Activated T-cell treated with anti-CD3 and anti-CD28 coated beads for 1 hour (primary cell): ENCODE data around the gene EIF1AX.
"Not testable (repeated sequence)": the region's sequence is repeated elsewhere in the genome, so short reads cannot be mapped to it uniquely, and the experiment has no call there.

Experiments used
- DNase-seq: peaks from one replicate; pipeline ENCODE4 v3.0.0-alpha.2; 2020; ENCODE audit warnings: low read depth

The EIF1AX gene

GRCh38 chrX:20126833-20127232 lies 14.8 kb downstream of the EIF1AX start:
- DNase-seq = not testable (repeated sequence)

GRCh38 chrX:20124964-20125363 lies 16.7 kb downstream of the EIF1AX start:
- no peak for DNase-seq

DNA sequence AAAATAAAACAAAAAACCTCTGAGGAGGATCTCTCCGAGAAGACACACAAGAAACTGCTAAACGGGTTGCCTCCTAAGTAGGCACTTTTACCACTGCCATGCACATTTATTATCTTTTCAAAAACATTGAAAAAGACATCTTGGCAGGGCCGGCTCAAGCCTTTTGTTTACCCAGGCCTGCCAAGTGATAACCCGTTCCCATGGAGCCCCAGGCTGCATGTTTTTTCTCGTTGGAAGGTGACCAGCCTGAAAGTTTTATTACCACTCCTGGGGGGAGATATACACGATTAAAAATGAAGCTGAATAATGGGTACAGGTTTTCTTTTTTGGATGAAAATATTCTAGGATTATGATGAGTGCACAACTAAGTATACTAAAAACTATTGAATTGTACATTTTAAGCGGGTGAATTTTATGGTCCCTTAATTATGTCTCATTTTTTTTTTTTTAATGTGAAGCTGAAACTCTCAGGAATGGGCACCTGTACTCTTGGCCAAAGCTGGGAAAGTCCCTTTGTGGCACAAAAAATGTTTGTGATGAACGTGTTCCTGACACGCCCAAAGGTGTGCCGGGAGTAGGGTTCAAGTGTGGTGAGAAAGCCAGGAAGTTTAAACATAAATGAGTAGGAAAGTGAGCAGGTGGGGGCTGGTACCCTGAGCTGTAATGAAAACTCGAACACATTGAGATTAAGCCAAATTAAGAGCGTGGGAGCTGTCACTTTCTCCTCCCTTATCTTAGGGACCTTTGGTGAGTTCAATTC lies 23.4 kb downstream of the EIF1AX start:
- DNase-seq = no peak

DNA sequence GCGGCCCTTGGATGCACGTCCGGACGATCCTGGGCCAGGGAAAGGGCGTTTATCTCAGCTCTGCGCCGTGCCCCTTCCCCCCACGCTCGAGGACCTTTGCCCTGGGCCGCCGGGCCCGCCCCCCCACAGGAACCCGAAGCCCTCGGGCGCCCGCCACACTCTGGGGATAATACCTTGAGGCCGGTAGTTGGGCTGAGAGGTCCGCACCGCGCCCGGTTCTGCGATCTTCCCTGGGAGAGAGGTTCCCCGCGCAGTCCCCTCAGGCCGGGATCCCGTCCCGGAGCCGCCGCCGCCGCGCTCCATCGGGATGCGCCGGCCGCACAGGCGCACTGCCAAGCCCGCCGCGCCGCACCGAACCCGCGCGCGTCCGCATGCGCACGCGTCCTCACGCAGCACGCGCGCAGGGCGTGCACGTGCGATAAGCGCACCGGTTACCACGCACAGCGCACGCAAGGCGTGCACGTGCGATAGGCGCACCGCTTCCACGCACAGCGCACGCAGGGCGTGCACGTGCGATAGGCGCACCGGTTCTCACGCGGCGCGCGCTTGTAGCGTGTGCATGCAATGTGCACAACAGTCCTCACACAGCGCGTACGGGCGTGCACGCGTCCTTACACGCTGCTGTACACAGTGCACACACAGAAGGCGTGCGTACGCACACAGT lies 24.9 kb downstream of the EIF1AX start, which contains the start of gene MAP7D2:
Gene MAP7D2, minus strand, starts transcription at position 331 of the 664 bp plus-strand sequence. Its CDS starts 28 bp downstream, at position 303.
- DNase-seq = no peak

- no peak for DNase-seq
Observed at GRCh38 chrX:20116087-20116576, 25.5 kb downstream of the EIF1AX start.

DNA sequence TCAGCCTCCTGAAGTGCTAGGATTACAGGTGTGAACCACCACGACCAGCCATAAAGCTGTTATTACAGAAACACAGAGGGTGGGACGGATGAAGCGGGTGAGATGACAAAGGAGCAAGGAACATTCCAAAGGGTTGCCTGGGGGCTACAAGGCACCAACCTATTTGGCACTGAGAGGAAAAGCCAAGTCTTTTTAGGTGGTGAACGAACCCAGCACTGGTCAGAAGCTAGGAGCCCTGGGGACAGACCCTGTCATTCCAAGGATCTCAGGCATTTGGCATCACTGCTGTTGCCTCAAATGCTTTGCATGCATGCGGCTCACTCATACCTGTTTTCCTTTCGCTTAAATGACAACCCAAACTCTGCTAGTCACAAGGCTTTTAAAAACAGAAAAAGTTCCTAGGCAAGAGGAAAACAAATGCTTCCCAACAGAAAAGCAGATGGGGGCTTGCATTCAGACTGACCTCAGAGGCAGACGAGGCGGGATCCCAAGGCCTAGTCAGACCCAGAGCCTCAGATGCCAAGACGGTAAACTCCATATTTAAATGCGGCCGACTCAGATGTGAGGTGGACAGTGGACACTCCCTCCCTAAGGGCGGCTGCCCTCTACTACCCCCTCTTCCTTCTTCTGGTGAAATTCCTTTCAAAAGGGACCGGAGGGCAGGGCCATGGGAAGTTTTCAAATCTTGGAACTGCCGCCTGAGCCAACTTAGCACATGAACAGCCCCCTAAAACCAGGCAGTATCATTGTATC lies 29.4 kb downstream of the EIF1AX start:
- no peak for DNase-seq

GRCh38 chrX:20111271-20111670 lies 30.4 kb downstream of the EIF1AX start:
- no peak for DNase-seq

DNA sequence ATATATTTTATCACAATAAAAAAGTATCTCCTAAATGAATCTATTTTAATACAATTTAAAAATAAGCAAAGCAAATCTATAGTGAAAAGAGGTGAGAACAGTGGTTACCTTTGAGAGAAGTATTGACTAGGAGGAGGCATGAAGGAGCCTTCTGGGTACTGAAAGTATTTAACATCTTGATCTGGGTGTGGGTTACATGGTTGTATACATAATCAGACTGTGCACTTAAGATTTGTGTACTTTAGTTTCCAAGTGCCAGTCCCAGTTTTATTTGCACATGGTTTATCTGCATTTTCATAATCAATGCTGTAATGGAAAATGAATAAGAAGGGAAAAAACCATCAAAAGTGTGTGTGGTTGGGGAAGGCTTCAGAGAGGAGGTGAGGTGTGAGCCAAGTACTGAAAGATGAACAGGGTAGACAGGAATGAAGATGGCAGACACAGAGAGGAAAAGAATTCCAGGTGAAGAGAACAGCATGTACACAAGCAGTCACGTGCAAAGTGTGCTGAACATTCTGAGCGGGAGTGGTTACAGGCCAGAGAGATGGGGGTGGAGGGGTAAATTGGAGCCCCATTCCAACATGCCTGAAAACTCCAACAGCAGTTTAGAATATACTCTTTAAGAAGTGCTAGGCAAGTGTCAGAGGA lies 39.6 kb downstream of the EIF1AX start:
- DNase-seq = no peak

DNA sequence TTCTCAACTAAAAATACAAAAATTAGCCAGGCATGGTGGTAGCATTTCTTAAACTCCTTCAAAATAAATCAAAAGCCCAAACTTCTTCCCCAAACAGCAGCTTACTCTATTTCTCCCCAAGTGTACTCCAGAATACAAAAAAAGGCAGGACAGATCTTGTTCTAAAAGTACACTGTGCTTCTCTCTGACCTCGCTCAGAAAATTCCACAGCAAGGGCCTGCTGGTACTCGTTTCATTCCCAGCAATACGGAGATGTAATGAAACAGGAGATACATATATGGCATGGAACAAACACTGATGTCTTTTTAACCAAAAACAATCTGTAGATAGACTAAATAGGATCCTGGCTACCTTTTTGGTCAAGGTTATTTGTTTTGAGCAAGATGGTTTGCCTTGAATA lies 50.1 kb downstream of the EIF1AX start:
- no peak for DNase-seq

DNA sequence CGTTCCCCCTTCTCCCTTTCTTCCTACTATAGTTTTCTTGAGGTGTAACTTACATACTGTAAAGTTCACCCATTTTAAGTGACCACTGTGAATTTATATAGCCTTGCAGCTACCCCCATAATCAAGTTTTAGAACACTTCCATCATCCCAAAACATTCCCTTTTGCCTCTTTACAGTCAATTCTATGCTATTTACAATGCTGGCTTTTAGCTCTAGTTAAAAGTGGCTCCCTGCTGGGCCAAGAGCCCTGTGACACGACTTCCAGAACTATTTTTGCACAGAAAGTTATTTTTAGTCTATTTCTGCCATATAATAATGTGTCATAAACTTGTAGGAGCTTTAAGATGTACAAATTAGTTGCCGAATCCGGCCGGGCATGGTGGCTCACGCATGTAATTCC lies 51.8 kb downstream of the EIF1AX start:
- DNase-seq = no peak

GRCh38 chrX:20080277-20080676 lies 61.4 kb downstream of the EIF1AX start:
- no peak for DNase-seq
